BLaER1 treated with 17β-estradiol and CSF1 and Interleukin-3, amounts not matched to agents 10 nM and 100 nM (cell line): ENCODE results near the gene AMBP.

ENCODE experiments used
- H3K27ac ChIP-seq, 11 experiments: shearing (Covaris generic); formaldehyde crosslinking; 2 replicates each; pipeline ENCODE4 v1.8.1; 2022
- H3K27me3 ChIP-seq, 11 experiments: shearing (Covaris generic); formaldehyde crosslinking; 2 replicates each; pipeline ENCODE4 v1.8.1; 2022
- H3K36me3 ChIP-seq, 11 experiments: shearing (Covaris generic); formaldehyde crosslinking; 2 replicates each; pipeline ENCODE4 v1.8.1; 2022
- H3K4me1 ChIP-seq, 10 experiments: shearing (Covaris generic); formaldehyde crosslinking; 2 replicates each; pipeline ENCODE4 v1.8.1; 2022
- H3K4me2 ChIP-seq, 11 experiments: shearing (Covaris generic); formaldehyde crosslinking; 2 replicates each; pipeline ENCODE4 v1.8.1; 2022
- H3K4me3 ChIP-seq, 10 experiments: shearing (Covaris generic); formaldehyde crosslinking; 2 replicates each; pipeline ENCODE4 v1.8.1; 2022
- H3K9ac ChIP-seq, 11 experiments: shearing (Covaris generic); formaldehyde crosslinking; 2 replicates each; pipeline ENCODE4 v1.8.1; 2022
- H3K9me3 ChIP-seq, 11 experiments: shearing (Covaris generic); formaldehyde crosslinking; replicated peaks in 1 of 11; 2 replicates each; pipeline ENCODE4 v1.8.1; 2022
- H4K20me1 ChIP-seq, 11 experiments: shearing (Covaris generic); formaldehyde crosslinking; 2 replicates each; pipeline ENCODE4 v1.8.1; 2022
- Cebpa-rat ChIP-seq, 11 experiments: shearing (Covaris generic); IDR thresholded peaks; 2 replicates each; pipeline ENCODE4 v1.8.1; 2022

Gene AMBP

GRCh38 chr9:114015607-114016006 is 62.5 kb downstream of the AMBP start:
- Histone ChIP-seq H4K20me1 (no peaks in the 10 kb centered on the region), H3K9ac (no peak overlapping the region), H3K4me2 (no peak overlapping the region), H3K27me3 (no peaks in the 10 kb centered on the region), H3K4me1 (no peaks in the 10 kb centered on the region; a peak in 1 of 20 replicates), H3K4me3 (no peak overlapping the region), H3K36me3 (peaks cover 36 to 99% (median 84%) of the 10 kb centered on the region in 11 experiments), H3K27ac (no peak overlapping the region), H3K9me3 (peaks cover 0 to 28% (median 19%) of the 10 kb centered on the region in 11 experiments; a peak in 18 of 22 replicates)
- no peak for TF ChIP-seq Cebpa-rat (IDR thresholded peaks at IDR 0.05)

- peaks cover 0 to 4% (median 0%) of the 10 kb centered on the region in 11 experiments; a peak in 1 of 22 replicates for H4K20me1 ChIP-seq
- H3K9ac ChIP-seq = no peak overlapping the region
- H3K27ac ChIP-seq = no peak overlapping the region
- H3K4me1 ChIP-seq = peaks cover 0 to 8% (median 2%) of the 10 kb centered on the region in 10 experiments; a peak in 9 of 20 replicates
- no peak overlapping the region for H3K4me2 ChIP-seq
- no peaks in the 10 kb centered on the region for H3K27me3 ChIP-seq
- peaks cover 36 to 99% (median 82%) of the 10 kb centered on the region in 11 experiments for H3K36me3 ChIP-seq
- no peak overlapping the region for H3K4me3 ChIP-seq
- TF ChIP-seq Cebpa-rat (IDR thresholded peaks at IDR 0.05) = no peak
- H3K9me3 ChIP-seq = peaks cover 0 to 15% (median 6%) of the 10 kb centered on the region in 11 experiments; a peak in 9 of 22 replicates
Measured at GRCh38 chr9:114014044-114014443, 64.1 kb downstream of the AMBP start.

- peaks cover 0 to 9% (median 0%) of the 10 kb centered on the region in 11 experiments; a peak in 1 of 22 replicates for H4K20me1 ChIP-seq
- H3K4me1 ChIP-seq = peaks cover 0 to 26% (median 15%) of the 10 kb centered on the region in 10 experiments; a peak in 13 of 20 replicates
- no peak overlapping the region for H3K9ac ChIP-seq
- no peak overlapping the region for H3K4me3 ChIP-seq
- TF ChIP-seq Cebpa-rat (IDR thresholded peaks at IDR 0.05) = no peak
- H3K36me3 ChIP-seq = peaks cover 22 to 99% (median 82%) of the 10 kb centered on the region in 11 experiments; a peak in 21 of 22 replicates
- H3K9me3 ChIP-seq = peaks cover 0 to 10% (median 5%) of the 10 kb centered on the region in 11 experiments; a peak in 7 of 22 replicates
- no peak overlapping the region for H3K27ac ChIP-seq
- no peak overlapping the region for H3K4me2 ChIP-seq
- H3K27me3 ChIP-seq = 0 out of 22 replicates have a peak, but pooled peaks cover 0 to 3% (median 0%) of the 10 kb centered on the region in 11 experiments
Measured at GRCh38 chr9:114012126-114012525, 66.0 kb downstream of the AMBP start.

- Histone ChIP-seq H3K4me2 (no peak overlapping the region), H3K9me3 (peaks cover 0 to 17% (median 6%) of the 10 kb centered on the region in 11 experiments; a peak in 10 of 22 replicates), H3K4me1 (peaks cover 0 to 33% (median 22%) of the 10 kb centered on the region in 10 experiments; a peak in 13 of 20 replicates), H4K20me1 (peaks cover 0 to 9% (median 0%) of the 10 kb centered on the region in 11 experiments; a peak in 1 of 22 replicates), H3K36me3 (peaks cover 15 to 99% (median 82%) of the 10 kb centered on the region in 11 experiments; a peak in 21 of 22 replicates), H3K27me3 (peaks cover 0 to 9% (median 0%) of the 10 kb centered on the region in 11 experiments; a peak in 1 of 22 replicates), H3K9ac (no peak overlapping the region), H3K4me3 (no peak overlapping the region), H3K27ac (no peak overlapping the region)
- TF ChIP-seq Cebpa-rat (IDR thresholded peaks at IDR 0.05) = no peak
Measured at GRCh38 chr9:114011313-114011712, 66.8 kb downstream of the AMBP start.
